ENCODE data around the gene DENND2A.

Gene DENND2A

DNA sequence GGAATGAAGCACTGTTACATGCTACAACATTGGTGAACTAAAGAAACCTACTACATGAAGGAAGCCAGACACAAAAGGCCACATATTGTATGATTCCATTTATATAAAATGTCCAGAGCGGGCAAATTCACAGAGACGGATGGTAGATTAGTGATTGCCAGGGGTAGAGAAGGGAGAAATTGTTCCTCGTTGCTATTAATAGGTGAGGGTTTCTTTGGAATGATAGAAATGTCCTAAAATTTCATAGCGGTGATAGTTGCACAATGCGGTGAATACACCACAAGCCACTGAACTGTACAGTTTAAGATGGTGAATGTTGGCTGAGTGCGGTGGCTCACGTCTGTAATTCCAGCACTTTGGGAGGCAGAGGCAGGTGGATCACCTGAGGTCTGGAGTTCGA lies 29.0 kb downstream of the DENND2A start:
- no peak for DNase-seq

- DNase-seq = no peak
Measured at GRCh38 chr7:140610204-140611165, 30.1 kb downstream of the DENND2A start.

- DNase-seq = no peak
Measured at GRCh38 chr7:140609646-140610045, 31.0 kb downstream of the DENND2A start.

GRCh38 chr7:140607441-140607989 lies 33.1 kb downstream of the DENND2A start:
- DNase-seq = no peak

GRCh38 chr7:140605337-140605736 lies 35.3 kb downstream of the DENND2A start:
- no peak for DNase-seq

DNA sequence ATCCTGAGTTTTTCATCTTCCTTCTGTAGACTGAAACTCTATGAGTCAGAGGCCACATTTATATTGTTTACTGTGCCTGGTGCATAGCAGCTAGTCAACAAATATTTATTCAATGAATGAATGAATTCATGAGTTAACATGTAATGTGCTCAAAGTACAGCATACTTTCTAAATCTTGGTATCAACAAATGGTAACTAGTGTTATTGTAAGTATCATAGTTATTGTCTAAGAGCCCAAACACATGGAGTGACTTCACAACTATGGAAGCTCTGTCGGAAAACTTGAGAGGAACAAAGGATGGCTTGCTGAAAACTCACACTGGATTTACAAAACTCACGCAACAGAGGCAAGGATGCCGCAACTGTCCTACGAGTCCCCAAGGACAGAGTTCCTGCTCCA lies 35.9 kb downstream of the DENND2A start:
- DNase-seq = no peak

GRCh38 chr7:140604076-140604475 lies 36.5 kb downstream of the DENND2A start:
- no peak for DNase-seq

DNA sequence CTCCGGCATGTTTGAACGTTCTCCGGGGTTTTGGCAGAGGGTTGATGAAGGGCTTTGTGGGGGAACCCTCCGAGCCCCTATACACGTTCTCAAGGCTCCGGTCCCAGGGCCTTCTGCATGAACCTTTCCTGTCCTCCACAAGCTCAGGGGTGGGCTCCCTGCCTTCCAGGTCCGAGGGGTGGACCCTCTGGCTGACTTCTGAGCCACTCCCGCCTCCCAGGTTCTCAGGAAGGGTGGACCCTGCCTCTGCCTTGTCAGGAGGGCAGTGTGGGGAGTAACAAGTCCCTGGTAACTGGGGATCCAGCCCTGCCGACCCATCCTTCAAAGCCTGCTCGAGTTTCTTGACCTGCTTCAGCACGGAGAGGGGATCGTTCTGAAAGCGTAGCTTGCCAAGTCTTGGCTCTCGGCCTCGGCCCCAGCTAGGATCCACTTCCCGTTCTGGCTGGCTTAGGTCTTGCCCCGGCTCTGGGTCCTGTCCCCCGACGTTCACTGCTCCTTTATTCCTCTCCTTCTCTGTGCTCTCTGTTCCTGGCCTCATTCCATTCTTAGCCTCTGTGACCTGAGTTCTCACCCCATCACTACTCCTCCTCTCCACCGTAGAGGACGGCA lies 38.9 kb downstream of the DENND2A start:
- no peak for DNase-seq

DNA sequence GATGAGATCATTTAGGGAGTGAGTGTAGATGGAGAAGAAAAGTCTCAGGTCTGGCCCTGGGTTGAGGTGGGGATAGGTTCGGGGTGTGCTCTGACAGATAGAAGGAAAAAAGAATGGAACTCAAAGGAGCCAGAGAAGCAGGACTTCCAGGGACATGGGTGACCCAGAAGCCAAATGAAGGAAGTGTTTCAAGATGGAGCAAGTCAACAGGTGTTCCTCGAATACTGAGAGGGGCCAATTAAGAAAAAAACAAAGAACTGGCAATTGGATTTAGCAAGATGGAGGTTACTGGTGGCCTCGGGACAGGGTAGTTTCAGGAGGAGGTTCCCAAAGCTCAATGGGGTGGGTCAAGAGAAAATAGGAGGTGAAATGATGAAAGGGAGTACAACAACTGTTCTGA lies 40.3 kb downstream of the DENND2A start:
- DNase-seq = no peak

- no peak for DNase-seq
Measured at GRCh38 chr7:140597428-140597949, 43.1 kb downstream of the DENND2A start.

DNA sequence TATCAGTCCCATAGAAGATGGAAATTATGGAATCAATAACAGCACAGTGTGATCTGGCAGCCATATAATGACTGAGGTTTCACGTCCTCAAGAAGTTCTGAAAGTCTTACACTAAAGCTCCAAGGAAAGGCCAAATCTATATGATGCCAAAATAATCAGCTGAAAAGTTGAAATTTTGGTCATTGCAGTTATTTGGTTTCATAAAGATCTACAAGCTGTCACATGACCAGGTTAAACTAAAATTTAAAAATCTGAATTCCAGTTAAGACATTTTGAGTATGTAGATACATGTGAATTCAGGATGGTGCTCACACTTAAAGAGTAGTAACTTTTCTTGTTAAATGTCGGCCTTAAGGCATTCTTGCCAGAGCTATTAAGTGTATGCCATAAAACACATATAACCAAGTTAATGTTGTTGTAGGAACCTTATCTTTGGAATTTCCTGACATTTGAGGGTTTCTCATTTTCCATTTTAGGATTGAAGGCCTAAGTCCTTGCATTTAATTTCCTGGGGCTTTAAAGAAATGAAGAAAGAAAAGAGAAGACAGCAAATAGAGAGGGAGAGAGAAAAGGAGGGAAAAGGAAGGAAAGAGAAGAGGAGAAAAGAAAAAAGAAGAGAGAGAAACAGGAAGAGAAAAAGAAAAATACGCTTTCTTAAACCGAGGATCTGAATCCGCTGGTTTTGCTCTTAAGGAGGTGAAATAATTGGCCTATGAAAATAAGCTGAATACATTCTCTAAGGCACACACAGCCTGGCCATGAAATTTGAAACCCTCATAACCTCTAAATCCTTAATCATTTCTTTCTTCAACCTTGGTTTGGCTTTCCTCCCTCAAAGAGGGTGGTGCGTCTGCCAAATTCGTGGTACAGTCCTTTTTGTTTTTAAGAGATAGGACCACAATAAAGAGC lies 43.8 kb downstream of the DENND2A start:
- DNase-seq = no peak

DNA sequence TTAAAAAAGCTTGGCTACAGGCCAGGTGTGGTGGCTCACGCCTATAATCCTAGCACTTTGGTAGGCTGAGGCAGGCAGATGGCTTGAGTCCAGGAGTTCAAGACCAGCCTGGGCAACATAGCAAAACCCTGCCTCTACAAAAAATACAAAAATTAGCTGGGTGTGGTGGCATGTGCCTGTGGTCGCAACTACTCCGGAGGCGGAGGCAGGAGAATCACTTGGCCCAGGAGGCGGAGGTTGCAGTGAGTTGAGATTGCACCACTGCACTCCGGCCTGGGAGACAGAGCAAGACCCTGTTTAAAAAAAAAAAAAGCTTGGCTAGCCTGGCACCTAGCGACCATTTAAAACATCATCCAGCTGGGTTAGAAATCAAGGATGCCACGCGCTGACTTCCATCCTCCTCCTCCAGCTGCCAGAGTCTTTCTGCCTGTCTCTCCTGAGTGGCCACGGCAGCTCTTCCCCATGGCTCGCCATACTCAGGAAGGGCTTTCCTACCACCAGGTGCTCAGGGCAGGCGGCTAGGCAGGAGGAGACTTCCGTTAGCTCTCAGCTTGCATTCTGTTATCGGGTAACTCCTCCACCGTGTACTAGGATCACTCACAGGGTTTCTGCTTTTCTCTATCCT lies 45.0 kb downstream of the DENND2A start:
- no peak for DNase-seq

- no peak for DNase-seq
Measured at GRCh38 chr7:140594131-140594691, 46.4 kb downstream of the DENND2A start.

DNA sequence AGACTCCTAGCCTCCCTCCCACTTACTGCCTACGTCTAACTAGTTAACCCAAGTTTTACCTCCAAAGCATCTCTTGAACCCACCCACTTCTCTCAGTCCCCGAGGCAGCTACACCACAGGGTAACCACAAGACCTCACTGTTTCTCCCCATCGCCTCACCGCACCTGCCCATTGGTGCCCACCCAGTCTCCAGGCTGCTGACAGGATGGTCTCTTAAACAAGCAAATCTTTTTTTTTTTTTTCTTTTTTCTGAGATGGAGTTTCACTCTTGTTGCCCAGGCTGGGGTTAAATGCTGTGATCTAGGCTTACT lies 47.0 kb downstream of the DENND2A start:
- no peak for DNase-seq

- DNase-seq = no peak
Measured at GRCh38 chr7:140592964-140593671, 47.5 kb downstream of the DENND2A start.

DNA sequence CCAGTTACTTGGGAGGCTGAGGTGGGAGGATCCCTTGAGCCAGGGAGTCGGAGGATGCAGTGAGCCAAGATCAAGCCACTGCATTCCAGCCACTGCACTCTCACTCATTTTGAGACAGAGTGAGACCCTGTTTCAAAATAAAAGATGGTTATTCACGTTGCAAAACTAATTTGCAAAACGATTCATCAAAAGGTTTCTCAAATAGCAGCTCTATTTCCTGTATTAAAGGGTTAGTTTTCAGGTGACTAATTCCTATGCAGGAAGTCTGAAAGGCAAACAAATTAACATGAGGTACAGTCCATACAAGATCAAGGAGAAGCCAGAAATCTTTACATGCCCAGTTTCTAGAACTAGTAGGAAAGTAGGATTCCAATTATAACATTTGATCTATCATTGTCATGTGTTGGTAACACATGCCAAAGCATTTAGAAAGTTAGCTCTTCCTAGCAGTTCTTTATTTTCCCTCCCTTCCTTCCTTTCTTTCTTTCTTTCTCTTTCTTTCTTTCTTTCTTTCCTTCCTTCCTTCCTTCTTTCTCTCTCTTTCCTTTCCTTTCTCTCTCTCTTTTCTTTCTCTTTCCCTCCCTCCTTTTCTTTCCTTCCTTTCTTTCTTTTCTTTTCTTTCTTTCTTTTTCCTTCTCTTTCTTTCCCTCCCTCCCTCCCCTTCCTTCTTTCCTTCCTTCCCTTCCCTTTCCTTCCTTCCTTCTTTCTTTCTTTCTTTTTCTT lies 49.3 kb downstream of the DENND2A start:
- no peak for DNase-seq

DNA sequence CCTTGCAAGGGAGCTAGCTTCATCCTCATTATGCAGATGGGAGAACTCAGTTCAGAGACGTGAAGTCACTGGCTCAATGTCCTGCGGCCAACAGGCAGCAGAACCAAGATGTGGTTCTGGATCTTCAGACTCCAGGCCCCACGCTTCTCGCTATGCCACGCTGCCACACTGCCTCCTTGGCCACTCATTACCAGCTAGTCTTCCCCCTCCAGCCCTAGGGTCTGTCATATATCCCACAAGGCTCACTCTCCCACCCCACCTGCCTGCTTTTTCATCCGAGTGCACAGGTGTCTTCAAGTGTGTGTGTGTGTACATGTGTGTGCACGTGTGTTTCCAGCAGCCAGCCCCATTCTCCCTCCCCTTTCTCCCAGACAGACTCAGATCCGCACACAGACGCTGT lies 53.4 kb downstream of the DENND2A start:
- no peak for DNase-seq

DNA sequence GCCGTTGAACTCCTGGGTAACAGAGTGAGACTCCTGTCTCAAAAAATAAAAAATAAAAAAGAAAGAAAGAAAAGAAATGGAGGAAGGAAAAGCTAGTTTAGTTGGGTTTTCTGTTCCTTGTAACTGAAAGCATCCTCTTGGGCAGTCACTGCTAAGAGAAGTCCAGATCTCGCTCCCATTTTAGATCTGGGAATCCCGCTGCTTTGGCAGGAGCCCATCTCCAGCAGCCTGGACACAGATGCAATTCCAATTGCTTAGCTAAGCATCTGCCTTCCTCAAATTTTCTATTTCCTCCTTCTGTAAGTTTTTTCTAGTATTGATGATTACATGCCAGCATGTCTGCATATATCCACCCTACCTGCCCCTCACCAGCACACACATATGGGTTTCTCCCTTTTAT lies 54.1 kb downstream of the DENND2A start:
- DNase-seq = no peak

- no peak for DNase-seq
Measured at GRCh38 chr7:140585333-140585732, 55.3 kb downstream of the DENND2A start.

- no peak for DNase-seq
Measured at GRCh38 chr7:140584195-140584851, 56.3 kb downstream of the DENND2A start.
